ENCODE data around the gene WRAP73. TPM values are rescaled to one million over a fixed set of nuclear protein-coding genes. Genes with fewer than 3 reads are reported as not detected.

WRAP73 gene
- total RNA-seq, 2 donors from 2014 or later: 10.9 to 13.7 TPM

DNA sequence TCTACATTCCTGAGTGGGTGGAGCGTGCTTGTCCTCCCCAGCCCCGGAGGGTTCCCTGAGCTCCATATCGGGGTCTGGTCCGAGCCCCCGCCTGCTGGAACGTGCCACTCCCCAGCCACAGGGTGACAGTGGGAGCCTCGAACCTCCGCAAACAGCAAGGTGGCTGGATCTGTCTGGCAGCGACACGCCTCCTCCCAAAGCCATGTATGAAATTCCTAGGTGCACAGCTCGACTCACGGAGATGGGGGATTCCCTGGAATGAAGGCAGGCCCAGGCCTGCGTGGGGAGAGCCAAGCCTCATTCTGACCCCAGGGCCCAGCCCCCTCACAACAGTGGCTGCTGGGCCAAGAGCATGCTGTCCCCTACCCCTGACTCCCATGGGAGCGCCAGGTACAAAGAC lies 35.3 kb upstream of the WRAP73 start:
- intact Hi-C loops (cut with DNase I): no loop called here
- DNase-seq (ENCODE audit: low spot score): no peak

DNA sequence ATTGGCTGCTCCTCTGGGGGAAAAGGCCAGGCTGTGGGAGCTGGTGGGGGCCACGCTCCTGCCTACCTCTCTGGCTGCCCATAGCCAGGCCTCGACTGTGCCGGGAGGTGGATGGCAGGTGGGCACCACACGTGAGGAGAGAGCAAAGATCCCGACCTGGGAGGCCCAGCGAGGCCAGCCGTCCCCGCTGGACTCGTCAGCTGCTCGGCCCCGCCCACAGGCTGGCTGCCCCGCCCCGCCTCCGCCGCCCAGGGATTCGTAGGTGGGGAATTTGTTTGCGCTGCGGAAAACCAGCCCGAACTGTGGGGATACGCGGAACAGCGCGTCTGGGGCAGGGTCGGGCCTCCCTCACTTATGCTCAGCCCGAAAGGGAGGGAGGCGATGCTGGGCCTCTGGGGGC lies 34.1 kb upstream of the WRAP73 start:
- intact Hi-C loops (cut with DNase I): no loop called here
- DNase-seq (ENCODE audit: low spot score): no peak

DNA sequence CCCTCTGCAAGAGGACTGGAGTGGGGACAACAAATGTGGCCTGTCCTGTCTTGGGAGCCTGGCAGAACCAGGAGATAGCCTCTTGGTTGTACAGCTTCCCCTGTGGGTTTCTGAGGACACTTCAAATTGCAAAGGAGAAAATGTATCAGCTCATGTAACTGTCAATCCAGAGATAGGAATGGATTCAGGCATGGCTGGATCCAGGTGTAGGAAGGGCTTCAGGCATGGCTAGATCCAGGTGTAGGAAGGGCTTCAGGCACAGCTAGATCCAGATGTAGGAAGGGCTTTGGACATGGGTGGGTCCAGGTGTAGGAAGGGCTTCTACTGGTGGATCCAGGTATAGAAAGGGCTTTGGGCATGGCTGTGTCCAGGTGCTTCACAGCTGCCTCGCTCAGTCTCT lies 33.3 kb upstream of the WRAP73 start:
- intact Hi-C loops (cut with DNase I): no loop called here
- DNase-seq (ENCODE audit: low spot score): no peak

DNA sequence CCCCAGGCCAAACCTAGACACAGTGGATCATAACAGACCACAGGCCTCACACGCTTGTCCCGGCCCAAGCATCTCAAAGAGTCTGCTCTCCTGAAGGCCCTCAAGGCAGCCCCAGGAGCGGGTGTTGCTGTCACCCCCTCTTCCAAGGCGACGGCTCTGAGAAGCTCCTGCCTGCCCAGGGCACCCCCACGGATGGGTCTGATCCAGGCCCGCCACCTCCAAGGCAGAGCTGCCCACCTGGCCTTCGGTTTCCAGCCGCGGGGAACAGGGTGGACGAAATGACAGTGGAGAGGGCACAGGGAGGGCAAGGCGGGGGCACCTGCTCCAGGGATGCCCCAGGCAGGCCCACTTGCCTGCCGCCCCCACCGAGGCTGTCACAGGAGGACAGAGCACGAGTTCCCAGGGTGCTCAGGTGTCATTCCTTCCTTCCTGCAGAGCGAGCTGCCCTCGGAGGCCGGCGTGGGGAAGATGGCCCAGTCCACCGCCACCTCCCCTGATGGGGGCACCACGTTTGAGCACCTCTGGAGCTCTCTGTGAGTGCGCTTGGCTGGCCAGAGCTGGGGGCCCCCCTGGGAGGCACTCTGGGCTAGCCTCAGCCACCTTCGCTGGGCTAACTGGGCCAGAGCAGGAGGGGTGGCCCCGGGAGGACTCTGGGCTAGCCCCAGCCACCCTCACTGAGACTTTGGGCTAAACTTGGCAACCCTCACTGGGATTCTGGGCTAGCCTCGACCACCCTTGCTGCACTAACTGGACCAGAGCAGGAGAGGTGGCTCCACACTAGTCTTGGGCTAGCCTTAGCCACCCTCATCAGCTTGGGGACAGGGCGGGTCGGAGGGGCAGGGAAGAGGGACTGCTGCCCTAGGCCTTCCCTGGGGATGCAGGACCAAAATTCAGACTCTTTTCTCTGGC lies 32.2 kb upstream of the WRAP73 start:
- no peak for DNase-seq (ENCODE audit: low spot score)
- intact Hi-C loops (cut with DNase I): no loop called here

DNA sequence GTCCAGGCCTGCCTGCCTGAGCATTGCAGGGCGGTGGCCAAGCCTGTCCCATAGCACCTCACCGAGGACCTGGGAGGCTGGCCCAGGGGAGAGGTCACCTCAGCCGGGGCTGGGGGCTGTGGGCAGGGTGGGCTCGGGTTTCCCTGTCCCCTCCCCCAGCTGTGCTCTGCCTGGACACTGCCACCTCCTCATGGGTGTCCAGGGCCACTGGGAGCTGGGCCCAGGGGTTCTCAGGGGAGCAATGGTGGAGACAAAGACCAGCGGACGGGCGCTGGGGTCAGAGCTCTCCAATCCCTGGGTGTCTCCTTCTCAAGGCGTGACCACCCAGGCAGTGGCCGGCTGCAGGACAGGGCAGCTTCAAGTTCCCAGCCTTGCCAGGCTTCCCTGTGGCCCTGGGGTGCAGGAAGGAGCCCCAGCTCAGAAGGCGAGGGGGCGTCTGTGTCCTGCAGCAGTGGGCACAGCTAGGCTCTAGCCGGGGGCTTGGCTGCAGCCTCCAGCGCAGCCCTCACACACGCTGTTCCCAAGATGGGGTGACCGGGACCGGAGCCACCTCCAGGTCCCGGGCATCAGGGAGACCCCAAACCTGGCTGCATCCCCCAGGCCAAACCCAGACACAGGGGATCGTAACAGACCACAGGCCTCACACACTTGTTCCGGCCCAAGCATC lies 31.5 kb upstream of the WRAP73 start:
- DNase-seq (ENCODE audit: low spot score): no peak
- intact Hi-C loops (cut with DNase I): no loop called here

DNA sequence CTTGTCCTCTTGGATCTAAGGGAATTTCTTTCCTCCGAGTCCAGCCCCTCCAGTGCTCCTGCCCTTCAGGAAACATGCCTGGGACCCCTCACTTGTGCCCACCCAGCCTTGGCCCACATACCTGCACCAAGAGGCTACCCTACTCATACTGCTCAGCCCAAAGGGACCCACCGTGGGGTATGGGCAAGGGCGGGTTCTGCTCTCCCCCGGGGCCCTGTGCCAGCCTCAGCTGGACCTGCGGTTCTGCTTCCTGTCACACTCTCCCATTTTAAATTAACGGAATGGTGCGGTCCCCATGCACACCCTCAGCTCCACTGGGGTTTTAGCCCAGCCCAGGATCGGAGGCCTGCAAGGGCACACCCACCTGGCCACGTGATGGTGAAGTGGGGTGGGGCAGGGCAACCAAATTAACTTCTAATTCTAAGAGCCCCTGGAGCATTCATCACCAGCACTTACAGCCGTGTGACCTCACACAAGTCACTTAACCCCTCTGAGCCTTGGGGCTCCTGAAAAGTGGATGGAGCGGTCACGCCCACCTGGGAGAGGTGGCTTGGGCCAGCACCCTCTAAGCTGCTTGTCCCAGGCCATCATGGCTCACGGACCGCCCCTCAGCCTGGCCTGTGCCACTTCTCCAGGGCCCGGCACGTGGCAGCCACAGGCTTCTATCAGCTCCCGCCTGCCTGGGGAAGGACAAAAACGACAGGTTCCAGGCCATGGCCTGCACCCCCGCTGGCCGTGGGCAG lies 30.8 kb upstream of the WRAP73 start:
- no peak for DNase-seq (ENCODE audit: low spot score)
- intact Hi-C loops (cut with DNase I): no loop called here

DNA sequence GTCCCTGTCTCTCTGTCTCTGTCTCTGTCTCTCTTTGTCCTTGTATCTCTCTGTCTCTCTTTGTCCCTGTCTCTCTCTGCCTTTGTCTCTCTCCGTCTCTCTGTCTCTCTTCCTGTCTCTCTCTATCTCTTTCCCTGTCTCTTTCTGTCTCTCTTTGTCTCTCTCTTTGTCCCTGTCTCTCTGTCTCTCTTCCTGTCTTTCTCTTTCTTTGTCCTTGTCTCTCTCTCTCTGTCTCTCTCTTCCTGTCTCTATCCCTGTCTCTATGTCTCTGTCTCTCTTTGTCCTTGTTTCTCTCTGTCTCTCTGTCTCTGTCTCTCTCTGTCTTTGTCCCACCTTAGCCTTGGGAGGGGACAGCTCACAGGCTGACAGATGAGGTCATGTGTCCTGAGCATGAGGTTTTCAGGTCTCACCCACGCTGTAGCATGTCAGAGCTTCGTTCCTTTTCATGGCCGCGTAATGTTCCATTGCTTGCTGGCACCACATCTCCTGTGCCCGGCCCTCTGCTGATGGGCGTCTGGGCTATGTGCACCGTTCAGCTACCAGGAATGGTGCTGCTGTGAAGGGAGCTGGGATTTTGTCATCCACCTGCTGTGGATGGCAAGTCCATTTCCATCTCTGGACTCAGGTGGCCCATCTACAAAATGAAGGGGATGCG lies 30.0 kb upstream of the WRAP73 start:
- no peak for DNase-seq (ENCODE audit: low spot score)
- intact Hi-C loops (cut with DNase I): loop anchor here in 1 of 2 donors (5.0 kb wide), 1 partner anchor 863 kb away; no protein-coding TSS in a partner anchor

DNA sequence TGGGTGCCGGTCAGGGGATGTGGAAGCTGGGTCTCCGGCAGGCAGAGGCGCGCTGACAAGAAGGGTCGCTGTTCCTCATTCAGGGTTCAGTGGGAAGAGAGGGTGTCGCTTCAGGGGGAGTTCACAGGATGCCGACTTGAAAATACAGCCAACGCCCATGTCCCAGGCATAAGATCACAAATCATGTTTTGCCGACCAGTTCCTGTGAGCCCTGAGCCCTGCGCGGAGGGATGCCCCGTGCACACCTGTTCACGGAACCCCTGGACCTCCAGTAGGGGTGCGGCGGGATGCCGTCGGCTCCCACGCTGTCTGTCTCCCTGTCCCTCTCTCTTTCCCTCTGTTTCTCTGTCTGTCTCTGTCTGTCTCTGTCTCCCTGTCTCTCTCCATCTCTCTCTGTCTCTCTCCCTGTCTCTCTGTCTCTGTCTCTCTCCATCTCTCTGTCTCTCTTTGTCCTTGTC lies 29.2 kb upstream of the WRAP73 start:
- no peak for DNase-seq (ENCODE audit: low spot score)
- intact Hi-C loops (cut with DNase I): loop anchor here in 1 of 2 donors (5.0 kb wide), 1 partner anchor 862 kb away; no protein-coding TSS in a partner anchor

DNA sequence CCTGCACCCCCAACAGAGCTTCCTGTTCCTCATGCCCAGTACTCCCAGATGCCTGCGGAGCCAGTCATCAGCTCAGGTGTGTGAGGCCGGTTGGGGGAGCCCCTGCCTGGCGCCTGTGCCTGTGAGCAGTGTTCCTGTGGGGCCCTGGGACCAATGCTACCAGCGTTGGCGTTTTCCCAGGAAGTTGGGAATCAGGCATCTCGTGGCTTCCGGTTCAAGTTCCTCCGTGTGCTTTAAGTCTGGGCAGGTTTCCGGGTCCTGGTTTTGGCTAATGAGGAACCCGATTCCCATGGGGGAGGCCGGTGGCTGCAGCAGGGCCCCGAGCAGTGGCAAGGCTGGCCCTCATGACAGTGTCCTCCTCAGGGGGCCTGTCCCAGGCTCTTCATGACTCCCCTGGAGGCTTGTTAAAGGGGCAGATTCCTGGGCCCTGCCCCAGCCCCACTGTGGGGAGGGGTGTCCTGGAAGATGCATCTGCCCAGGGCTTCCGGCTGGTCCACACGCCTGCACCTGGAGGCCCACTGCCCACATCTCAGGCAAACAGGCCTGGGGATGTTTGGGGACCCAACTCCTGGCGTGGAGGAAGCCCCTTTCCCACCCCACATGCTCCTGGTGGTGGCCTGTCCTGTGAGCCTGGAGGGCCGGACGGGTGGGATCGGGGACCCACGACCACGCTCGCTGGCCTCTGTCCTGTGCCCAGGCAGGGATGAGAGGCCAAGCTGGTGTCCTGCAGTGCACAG lies 28.6 kb upstream of the WRAP73 start:
- no peak for DNase-seq (ENCODE audit: low spot score)
- intact Hi-C loops (cut with DNase I): loop anchor here in 1 of 2 donors (5.0 kb wide), 1 partner anchor 861 kb away; no protein-coding TSS in a partner anchor

DNA sequence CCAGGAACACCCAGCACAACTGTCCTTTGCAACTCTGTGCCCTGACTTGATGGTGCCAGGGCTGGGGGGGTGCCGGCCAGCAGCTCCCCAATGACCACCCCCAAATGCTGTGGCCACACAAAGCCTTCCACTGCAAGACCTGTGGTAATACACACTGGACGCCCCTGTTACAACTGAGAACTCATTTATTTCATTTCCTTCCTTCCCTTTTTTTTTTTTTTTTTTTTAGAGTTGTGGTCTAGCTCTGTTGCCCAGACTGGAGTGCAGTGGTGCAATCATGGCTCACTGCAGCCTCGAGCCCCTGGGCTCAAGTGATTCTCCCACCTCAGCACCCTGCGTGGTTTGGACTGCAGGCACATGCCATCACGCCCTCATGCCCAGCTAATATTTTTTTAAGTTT lies 27.6 kb upstream of the WRAP73 start:
- intact Hi-C loops (cut with DNase I): loop anchor here in 1 of 2 donors (5.0 kb wide), 1 partner anchor 860 kb away; no protein-coding TSS in a partner anchor
- no peak for DNase-seq (ENCODE audit: low spot score)

DNA sequence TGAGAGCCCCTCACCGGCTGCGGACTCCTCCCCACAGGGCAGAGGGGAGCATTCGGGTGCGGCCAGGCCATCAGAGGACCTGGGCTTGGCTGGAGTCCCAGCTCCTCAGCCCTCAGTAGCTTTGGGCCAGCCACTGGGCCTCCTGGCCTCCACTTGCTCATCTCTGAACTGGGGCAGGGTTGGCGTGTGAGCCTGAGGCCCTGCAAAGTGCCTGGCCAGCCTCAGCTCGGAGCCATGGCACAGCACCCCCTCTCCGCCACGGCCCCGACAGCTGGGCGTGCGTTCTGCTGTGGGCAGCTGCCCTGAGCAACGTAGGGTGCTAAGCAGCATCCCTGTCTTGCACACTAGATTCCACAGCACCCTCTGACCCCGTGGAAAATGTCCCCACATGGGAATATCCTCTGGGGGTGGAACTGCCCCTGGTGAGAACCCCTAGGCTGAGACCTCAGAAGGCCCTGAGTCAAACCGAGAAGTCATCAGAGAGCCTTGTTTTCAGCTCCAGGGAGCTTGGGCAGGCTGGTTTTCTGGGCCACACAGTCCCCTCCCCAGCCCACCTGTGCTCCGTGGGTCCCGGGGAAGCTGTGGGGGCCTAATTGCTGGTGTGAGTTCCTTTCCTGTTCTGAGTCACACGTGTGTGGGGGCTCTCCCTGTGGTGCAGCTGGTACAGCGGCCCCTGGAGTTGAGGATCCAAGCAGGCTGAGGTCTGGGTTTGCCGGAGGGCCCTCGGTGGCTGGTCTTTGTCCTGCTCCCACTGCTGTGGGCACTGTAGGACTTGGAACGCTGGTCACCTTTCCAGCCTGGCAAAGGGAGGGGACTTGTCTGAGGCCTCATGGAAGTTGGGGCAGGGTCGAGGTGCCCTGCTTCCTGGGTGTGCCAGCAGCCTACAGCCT lies 26.9 kb upstream of the WRAP73 start:
- no peak for DNase-seq (ENCODE audit: low spot score)
- intact Hi-C loops (cut with DNase I): loop anchor here in 1 of 2 donors (5.0 kb wide), 1 partner anchor 860 kb away; no protein-coding TSS in a partner anchor

DNA sequence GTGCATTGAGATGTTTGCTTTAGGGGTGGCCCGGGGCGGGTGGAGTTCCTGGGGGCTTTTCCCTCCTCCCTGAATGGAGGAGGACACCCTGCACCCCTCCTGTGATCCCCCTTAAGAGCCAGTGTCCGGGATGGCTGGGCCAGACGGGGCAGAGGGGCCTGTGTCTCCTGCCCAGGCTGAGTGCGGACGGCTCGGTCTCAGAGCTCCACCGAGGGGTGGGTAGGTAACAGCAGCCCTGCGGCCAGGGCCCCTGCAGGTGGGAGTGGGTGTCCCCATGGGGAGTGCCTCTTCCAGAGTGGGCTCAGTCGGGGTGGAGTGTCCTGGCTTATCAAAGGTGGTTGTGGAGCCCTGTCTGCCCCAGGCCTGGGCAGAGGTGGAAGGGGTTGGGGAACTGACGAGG lies 25.5 kb upstream of the WRAP73 start:
- DNase-seq (ENCODE audit: low spot score): no peak
- intact Hi-C loops (cut with DNase I): loop anchor here in 1 of 2 donors (5.0 kb wide), 1 partner anchor 858 kb away; no protein-coding TSS in a partner anchor

DNA sequence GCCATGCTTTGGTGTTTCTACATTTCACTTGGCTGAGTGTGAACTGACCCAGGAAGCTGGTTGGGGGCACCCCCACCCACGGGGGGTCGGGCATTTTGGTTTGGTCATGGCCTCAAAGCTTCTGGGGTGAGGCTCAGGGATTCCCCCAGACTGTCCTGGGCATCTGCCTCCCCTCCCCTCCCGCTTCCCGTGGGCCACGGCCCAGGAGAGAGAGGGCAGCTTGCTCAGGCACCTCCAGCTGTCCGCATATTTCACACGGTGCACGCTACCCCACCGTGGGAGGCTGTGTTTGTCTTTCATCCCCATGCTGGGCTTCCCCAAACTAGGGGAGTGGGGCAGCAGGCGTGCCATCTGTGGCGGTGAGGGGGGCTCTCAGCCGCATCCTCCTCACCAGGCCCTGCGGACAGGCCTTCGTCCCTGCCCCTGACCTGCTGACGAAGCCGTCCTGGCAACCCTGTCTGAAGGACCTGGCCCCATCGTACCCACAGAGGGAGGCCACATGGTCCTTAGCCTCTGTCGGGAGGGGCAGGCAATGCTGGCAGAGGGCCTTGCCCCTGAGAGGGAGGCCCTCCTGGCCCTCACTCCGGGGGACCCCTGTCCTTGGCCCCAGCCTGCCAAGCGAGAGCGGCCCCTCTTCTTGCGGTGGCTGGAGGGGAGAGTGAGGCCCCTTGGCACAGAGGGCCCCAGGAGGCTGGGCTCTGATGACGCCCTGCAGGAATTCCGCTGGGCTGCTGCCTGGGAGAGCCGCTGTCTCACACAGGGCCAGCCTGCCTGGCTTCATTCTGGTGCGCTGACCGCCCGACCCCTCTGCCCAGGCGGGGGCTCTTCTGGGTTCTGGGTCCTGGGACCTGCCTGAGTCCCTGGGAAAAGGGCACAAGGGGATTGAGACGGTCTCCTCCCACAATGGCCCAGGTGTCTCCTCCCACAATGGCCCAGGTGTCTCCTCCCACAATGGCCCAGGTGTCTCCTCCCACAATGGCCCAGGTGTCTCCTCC lies 24.5 kb upstream of the WRAP73 start:
- intact Hi-C loops (cut with DNase I): loop anchor here in 1 of 2 donors (5.0 kb wide), 1 partner anchor 857 kb away; no protein-coding TSS in a partner anchor
- DNase-seq (ENCODE audit: low spot score): no peak

DNA sequence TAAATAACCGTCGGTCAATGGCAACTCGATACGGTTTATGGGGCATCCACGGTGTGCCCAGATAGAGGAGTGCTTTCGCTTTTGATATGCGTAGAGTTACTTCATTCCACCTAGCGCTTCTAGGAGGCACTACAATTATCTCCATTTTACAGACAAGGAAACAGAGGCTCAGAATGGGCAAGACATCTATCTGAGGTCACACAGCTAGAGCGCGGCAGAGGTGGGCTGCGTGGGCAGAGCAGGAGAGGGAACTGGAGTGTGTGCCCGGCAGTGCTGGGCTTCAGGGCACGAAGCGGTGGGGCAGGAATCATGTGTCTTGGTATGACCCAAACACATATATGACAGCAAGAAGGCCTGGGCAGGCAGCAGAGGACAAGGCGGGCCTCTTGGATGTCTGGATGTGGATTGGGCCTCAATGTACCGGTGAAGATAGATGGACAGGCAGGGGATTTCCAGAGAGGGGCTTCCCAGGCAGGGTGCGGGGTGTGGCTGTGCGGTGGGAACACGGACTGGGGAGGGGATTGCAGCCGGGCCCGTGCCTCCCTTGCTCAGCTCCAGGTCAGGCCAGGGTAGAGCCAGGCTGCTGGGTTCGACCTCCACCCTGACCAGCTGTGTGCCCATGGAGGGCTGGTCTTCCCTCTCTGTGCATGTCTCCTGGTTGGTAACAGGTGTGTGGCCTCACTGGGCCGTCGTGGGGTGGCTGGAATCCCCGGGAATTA lies 23.6 kb upstream of the WRAP73 start:
- intact Hi-C loops (cut with DNase I): no loop called here
- no peak for DNase-seq (ENCODE audit: low spot score)

DNA sequence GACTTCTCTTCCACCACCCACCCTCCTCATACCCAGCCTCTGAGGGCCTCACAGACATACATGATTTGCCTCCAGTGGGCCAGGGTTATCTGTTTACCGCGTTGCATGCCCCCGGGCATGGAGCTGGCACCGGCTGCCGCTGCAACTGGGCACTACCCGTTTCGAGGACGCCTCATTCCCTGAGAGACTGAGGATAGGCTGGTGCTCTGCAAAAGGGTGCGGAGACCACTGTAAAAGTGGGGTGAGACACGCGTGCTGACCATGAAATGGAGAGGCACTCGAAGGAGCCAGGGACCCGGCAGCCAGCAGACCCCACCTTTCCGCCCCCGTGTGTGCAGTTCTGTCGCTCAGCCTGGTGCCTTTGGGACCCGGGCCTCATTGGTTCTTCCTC lies 23.1 kb upstream of the WRAP73 start:
- intact Hi-C loops (cut with DNase I): no loop called here
- DNase-seq (ENCODE audit: low spot score): peak; percentile 42
